Right ventricle myocardium superior (tissue), 1 donor: ENCODE results near the gene POLA2. TPM values are rescaled to one million over a fixed set of nuclear protein-coding genes. Genes with fewer than 3 reads are reported as not detected.
A peak's percentile ranks its signal among the peaks of the same experiment; 100 is the strongest.

ENCODE experiments used
- ATAC-seq: fragments of 200-7000 bp; cut with Tn5 transposase; one replicate; pipeline ENCODE4 v1.9.1; 2020; ENCODE audit warnings: mild to moderate bottlenecking; ENCODE audit not compliant: poor library complexity
- DNase-seq: peaks from one replicate; pipeline ENCODE4 v3.0.0-alpha.2; 2020
- intact Hi-C: fragments of 100-400 bp; cut with DNase I; formaldehyde crosslinking; loops from one replicate; pipeline ENCODE4 v1.11.2; 2022
- total RNA-seq: library from RNA; stranded (reverse); fragmentation: NEBNext Ultra II Directional; extraction: Animal tissue kit (Norgen Biotek cat#: 25700); gene quantifications from one replicate; pipeline ENCODE4 v1.2.1, GENCODE V29; 2021
- donor health status: DM: no; HTN: yes; CAD: no; lungs with severe emphysema.

Gene POLA2
- total RNA-seq, 1 donor from 2014 or later, result 4.9 TPM

DNA sequence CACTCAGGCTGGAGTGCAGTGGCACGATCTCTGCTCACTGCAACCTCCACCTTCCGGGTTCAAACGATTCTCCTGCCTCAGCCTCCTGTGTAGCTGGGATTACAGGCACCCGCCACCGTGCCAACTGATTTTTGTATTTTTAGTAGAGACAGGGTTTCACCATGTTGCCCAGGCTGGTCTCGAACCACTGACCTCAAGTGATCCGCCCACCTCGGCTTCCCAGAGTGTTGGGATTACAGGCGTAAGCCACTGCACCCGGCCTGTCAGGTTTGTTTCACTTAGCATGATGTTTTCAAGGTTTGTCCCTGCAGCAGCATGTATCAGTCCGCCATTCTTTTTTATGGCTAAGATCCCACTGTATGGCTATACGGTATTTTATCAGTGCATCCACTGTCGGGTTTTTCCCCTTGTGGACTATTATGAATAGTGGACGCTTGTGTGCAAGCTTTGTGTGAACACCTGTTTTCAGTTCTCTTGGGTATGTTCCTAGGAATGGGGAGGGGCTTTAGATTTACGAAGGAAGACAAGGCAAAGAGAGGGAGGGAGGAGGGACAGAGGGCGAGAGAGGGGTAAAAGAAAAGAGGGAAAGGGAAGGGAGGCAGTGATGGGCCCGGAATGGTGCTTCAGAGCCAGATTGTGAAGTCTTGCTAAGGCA, 39.0 kb downstream of the POLA2 start:
- intact Hi-C loops, result no loop called here
- ATAC-seq, result no peak
- peak; percentile 30 for DNase-seq

DNA sequence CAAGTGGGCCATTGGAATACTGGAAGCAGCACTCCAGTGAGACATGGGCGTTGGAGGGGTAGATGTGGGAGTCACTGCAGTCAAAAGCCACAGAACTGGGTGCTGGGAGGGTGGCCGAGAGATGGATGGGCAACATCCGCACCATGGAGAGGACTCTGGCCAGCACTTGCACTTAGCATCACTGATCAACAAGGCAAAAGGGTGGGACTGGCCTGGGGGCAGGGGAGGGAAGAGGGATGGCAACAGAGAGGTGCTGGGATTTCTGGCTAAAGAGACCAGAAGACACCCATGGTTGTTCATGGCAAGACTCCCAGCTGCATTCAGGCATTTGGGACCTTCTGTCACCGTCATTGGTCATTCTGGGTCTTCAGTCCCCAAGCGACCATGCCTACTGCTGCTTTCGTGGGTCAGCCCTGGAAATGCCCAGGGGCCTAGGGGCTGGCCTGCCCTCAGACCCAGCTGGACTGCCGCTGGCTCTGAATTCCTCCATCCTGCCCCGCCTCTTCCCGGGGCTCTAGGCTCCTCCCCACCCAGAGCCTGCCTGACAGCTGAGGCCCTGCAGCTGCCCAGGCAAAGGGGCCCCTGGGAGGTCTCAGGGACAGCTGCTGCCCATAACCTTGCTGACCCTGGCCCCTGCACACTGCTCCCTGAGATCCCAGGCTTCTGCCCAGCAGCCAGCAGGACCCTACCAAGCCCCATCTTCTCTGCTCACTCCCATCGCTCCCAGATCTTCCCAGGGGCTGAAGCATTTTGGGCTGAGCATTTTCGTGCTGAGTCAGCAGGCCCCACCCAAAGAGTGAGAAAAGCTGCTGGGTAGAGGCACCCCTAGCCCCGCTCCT, 39.9 kb downstream of the POLA2 start:
- peak; percentile 41 for ATAC-seq

DNA sequence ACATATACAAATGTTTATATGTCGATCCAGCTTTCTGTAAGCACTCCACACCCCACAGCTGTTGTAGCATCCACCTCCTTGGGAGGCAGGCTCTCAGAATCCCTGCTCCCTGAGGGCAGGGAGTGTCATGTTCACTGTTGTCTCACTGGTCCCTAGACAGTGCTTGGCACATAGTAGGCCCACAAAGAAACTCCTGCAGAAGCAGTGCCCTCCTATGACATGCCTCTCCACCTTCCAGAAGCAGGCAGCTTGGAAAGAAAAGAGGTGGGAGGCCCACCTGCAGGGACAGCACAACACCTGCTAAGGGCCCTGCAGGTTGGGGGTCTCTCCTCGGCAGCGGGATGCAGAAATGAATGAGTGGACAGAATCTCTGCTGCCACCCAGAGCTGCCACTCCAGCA, 41.8 kb downstream of the POLA2 start:
- intact Hi-C loops, result no loop called here
- DNase-seq, result peak; percentile 20
- ATAC-seq, result no peak

More for the DNA sequence above, 39.9 kb downstream of the POLA2 start:
- intact Hi-C loops, result no loop called here
- peak; percentile 86 for DNase-seq

DNA sequence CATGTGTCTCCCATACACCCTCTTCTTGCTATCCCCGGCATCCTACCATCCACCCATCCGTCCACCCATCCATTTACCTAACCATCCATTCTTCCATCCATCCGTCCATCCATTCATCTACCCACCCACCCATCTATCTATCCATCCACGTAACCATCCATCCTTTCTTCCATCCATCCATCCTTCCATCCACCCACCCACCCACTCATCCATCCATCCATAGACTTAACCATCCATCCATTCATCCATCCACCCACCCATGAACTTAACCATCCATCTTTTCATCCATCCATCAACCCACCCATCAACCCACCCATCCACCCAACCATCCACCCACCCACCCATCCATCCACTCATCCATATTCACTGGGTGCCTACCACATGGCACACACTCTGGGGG, 42.3 kb downstream of the POLA2 start:
- ATAC-seq, result no peak
- no peak for DNase-seq
- intact Hi-C loops, result no loop called here

DNA sequence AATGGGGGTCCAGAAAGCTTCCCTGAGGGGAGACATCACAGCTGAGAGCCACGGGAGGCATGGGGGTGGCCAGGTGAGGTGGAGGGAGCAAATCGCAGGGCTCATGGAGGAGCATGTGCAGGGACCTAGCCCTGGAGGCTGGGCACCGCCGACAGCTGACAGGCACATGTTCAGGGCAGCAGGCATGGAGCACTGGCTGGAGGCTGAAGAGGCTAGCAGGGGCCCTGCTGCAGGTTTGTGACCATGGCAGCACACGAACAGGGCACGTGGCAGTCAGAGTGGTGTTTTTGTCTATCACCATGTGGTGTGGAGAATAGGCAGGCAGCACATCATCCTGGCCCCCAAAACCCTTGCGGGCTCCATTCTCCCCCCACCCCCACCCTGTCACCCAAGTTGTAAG, 42.9 kb downstream of the POLA2 start:
- intact Hi-C loops, result no loop called here
- DNase-seq, result peak; percentile 27
- ATAC-seq, result no peak

DNA sequence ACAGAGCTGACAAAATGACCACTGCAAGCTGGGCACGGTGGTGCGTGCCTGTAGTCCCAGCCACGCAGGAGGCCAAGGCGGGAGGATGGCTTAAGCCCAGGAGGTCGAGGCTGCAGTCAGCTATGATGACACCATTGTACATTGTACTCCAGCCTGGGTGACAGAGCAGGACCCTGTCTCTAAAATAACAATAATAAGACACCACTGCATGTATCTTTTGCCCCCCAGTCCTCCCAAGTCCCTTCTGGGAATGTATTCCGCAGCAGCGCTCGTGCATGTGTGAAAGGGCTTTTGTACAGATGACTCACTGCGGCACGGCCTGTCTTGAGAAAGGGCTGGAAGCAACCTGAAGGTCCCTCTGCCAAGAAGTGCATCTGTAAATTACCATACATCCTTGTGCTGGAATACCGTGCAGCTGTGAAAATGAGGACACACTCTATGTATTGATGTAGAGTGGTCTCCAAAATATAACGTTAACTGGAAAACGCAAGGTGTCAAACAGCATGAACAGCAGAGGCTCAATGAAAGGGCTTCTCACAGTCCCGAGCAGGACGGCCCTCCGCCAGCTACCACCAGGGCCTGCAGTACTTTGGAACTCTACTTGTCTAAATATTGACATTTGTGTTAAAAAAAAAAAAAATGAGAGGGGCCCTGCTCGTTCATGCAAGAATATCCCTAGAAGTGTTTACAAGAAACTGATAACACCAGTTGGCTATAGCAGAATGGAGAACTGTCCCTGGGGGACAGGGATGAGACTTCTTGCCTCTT, 43.9 kb downstream of the POLA2 start:
- intact Hi-C loops, result no loop called here
- DNase-seq, result no peak
- no peak for ATAC-seq

DNA sequence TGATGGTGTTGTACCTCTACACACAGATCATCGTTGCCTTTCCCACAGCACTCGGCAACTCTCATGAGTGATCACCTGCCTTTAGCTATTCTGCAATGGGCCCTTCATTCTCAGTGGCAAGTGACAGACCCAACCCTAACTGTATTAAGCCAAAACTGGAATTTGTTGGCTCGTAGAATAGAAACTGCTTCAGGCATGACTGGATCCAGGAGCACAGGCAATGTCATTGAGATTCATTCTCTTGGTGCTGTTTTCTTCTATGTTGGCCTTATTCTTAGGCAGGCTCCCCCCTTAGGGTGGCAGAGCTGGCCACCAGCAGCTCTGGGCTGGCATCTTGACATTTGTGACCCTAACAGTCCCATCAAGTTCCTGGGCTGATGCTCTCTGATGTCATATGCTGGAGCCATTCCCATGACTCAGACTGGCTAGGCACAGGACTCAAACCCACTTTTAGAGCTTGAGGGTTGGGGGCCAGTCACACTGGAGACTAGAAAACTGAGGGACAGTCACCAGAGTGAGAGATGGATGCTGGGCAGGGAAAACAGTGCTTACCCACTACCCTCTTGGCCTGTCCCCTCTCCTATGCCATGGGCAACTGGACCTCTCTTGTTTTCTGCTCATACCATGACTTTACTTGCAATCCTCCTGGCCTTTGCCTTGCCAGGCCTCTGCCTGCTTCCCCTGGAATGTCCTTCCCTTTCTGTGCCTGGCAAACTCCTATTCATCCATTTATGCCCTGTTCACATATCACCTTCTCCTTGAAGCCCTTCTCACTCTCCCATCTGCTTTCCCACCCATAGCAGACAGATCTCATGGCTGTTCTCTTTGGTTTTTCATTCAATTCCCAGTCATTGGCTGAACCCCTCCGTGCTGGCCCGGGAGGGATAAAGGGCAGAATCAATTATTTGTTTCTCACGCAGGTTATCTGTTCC, 45.8 kb downstream of the POLA2 start:
- no peak for ATAC-seq
- DNase-seq, result no peak
- intact Hi-C loops, result no loop called here

DNA sequence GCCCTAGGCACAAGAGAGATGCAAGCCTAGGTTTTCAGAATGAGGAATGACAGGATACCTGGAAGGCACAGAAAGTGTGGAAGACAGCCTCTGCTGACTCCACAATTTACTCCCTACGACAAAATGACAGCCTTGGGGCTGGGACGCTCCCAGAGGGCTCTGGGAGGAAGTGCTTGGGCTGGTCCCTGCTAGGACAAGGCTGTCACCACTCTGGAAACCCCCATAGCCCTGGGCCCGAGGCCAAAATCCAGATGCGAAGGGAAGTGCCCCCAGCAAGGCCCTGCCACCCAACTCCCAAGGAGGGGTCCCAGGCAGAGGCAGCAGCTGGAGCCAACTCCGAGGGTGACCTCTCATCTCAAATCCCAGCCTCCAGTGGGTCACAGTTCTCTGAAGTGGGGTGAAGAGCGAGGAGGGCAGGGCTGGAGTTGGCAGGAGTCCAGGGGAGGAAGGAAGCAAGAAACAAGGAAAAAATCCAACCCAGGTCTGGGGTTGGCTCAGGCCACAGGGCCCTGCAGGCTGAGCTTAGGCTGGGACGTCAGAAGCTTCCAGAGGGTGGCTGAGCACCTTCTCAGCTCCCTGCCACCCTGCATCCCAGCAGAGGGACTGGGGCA, 46.6 kb downstream of the POLA2 start:
- ATAC-seq (peak; percentile 18), DNase-seq (peak; percentile 70)
- intact Hi-C loops, result no loop called here

DNA sequence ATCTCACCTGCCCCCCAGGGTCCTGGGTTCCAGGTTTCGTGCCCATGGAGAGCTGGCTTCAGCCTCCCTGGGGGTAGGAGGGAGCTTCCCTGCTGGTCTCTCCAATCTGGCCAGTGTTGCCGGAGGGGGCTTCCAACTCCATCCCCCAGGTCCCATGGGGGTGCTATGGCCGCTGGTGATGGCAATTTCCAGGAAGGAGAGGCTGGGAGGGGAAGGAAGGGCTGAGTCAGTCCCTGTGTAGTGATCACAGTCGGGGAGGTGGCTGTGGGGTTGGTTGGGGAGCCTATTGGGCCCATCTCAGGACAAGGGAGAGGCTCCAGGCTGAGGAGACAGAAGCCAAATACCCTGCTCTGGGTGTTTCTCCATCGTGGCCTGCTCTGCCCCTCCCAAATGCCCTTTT, 47.2 kb downstream of the POLA2 start:
- no peak for ATAC-seq
- DNase-seq, result no peak

DNA sequence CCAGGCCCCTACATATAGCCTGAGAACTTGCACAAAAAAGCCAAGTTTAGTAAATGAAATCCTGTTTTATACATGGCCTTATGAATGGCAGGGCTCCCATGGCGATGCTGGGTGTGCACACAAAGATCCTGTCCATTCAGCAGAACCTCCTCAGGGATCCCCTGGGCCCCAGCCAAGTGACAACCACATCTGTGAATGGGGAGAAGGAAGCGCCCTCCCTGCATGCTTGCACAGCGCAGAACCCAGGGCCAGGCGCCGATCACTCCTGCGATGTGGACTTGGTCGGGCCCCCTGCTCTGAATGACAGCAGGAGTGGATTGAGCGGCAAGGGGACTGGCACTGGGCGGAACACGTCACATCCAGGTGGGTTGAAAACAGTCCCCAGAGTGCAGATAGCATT, 48.5 kb downstream of the POLA2 start:
- DNase-seq (peak; percentile 86), ATAC-seq (no peak)
- intact Hi-C loops, result no loop called here

More for the DNA sequence above, 47.2 kb downstream of the POLA2 start:
- intact Hi-C loops, result no loop called here

DNA sequence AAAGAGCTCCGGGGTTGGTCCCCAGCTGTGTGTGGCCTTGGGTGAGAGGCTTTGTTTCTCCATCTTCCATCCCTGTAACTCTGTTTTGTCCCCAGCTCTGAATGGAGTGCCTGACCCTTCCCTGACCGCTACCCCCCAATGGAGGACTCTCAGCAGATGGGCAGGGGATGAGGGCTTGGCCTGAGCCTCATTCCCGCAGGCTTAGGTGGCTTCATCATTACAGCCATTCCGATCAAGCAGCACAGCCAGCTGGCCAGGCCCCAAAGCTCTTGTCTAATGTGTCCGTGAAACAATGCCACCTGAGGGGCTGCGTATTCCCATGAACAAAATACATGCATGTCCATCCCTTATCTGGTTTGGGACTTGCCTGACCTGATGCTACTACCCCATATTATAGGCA, 49.0 kb downstream of the POLA2 start:
- DNase-seq (peak; percentile 71), ATAC-seq (no peak)
- intact Hi-C loops, result no loop called here

DNA sequence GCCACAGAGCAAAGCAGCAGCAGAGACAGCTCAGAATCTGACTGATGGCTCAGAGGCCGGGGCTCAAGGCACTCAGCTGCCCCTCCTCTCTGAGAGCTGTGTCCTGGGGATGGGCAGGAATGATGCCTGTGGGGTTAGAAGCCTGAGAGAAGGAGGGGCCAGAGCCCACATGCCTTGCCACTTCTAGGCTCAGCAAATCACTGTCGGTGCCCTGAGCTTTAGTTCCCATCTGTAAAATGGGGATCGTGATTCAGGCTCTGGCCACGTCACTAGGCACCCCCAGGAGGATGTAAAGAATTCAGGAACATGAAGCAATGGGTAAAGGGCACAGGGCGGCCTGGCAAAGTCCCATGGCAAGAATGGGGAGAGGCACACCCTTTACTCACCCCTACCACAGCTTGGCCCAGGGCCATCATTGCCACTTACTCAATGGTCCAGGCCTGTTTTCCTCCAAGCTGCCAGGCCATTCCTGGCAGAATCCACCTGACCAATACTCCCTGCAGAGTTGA, 49.5 kb downstream of the POLA2 start:
- intact Hi-C loops, result no loop called here
- no peak for ATAC-seq
- peak; percentile 73 for DNase-seq

DNA sequence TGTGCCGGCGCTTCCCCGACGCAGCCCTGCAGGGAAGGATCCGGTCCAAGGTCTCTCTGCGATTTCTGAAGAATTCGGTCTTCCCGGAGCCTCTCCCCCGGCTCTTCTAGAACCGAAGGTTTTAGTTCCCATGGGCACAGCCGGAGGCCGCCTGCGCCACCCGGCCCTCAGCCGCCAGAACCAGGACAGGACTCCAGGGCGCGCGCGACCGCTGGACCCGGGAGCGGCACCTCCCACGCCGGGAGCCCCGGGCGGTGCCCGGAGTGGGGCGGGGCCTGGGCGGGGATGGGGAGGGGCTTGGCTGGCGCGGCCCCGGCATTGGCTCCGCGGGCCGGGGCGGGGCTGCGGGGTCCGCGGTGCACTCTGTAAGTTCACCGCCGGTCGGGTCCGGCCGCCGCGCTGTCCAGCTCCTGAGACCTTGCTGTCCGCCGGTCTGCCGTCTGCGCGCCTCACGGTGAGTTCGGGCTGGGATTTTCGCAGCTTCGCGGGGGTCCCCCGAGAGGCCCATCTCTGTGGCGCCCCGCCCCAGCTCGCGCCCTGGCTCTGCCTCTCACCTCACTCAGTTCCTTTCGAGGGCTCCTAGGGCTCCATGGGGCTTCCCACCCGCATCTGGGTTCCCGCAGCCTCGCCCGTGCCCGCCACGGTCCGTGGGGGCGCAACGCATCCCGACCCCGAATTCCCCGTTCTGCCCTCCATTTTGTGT, 52.9 kb downstream of the POLA2 start, which contains the start of gene CDC42EP2:
Gene CDC42EP2, plus strand, starts transcription at position 366 of the 703 bp plus-strand sequence. CDS start 6,033 bp downstream, outside the sequence.
- peak; percentile 94 for ATAC-seq
- peak; percentile 93 for DNase-seq
- intact Hi-C loops, result loop anchor here (2.0 kb wide), 1 partner anchor 40 kb away; no protein-coding TSS in a partner anchor

DNA sequence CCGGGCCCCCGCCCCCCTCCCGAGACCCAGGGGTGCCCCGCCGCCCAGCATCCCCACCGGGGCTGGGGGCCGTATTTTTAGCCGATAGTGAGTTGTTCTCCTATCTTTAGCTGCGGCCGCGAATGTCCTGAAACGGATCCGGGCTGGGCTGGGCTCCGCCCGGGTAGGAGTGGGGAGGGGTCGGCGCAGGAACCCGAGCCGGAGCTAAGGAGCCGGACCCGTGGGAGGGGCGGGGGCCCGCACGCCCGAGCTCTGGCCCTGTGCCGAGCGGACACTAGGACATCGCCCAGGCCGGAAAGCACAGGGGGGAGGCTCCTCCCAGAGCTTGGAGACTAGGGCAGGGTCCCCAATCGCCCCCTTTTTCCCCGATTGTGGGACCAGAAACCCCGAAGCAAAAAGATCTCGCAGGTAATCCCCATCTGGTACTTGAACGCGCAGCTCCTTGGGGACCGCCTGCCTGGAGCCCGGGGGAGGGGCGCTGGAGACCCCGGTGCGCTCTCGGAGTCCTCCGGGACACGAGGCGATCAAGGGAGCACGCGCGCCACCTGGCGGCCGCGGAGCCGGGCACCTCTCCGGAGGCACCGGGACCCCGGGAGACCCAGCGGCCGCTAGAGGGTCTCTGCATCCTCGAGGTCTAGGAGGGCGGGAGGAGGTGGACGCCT, 53.6 kb downstream of the POLA2 start:
- ATAC-seq, result peak; percentile 71
- peak; percentile 90 for DNase-seq
- intact Hi-C loops, result loop anchor here (2.0 kb wide), 1 partner anchor 41 kb away; no protein-coding TSS in a partner anchor

DNA sequence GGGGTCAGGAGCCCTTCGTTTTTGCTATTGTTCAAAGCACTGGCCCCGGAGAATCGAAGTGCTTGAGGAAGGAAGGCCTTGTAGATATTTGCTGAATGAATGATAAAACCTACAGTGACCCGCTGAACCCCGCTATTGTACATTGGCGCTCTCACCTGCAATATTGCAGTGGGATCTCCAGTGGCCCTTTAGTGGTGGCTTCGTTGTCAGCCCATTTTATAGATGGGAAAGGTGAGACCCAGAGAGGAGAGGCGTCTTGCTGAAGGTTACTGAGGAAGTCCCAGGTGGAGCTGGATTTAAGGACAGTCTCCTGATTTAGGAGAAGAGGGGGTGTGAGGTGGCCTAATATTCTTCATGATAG, 54.1 kb downstream of the POLA2 start:
- DNase-seq (no peak), ATAC-seq (no peak)
- intact Hi-C loops, result loop anchor here (2.0 kb wide), 1 partner anchor 41 kb away; no protein-coding TSS in a partner anchor

DNA sequence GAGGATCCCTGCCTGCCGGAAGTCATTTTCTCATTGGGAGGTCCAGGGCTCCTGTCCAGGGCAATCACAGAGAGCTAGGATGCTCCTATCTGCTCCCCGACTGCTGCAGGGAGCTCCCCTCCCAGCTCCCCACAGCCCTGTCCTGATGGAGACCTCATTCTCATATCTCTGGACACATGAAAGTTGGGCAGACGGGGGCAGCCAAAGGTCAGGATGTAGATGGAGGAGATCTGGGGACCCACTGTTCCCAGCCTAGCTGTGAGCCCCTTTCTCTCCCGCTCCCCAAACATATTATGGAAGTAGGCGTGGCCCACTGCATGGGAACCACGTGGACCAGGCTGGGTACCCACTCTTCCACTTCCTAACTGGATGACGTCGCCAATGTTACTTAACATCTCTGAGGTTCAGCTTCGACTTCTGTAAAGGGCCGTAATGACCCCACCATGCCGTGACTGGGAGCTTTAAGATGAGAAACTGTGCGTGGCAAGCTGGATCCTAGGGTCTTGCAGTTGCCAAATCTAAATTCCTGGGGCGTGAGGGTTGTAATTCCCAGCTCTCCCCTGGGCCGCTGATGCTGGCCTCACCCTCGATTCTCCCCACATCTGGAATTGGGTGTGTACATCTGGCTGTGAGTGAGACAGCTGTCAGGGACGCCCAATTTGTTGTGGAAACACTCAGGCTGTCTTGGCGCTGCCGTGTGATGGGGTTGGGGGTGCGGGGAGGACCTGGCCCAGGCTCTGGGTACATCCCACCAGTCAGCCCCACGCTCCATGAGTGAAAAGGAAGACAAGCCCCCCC, 54.7 kb downstream of the POLA2 start:
- peak; percentile 19 for ATAC-seq
- intact Hi-C loops, result no loop called here
- DNase-seq, result peak; percentile 76
